T-cell (primary cell): ENCODE measurements around the gene IKZF3. TPM values are rescaled to one million over a fixed set of nuclear protein-coding genes. Genes with fewer than 3 reads are reported as not detected.
A peak's percentile ranks its signal among the peaks of the same experiment; 100 is the strongest.

Source experiments
- ATAC-seq, 4 experiments: fragments of 200-7000 bp in 3 of 4; fragments of 150-1000 bp in 1 of 4; cut with Tn5 transposase; replicated peaks in 1 of 4; 1 replicate in 3 of 4; 2 replicates in 1 of 4; pipeline ENCODE4 v1.10.0; 2021; ENCODE audit warnings: moderate library complexity in 3 of 4, mild to moderate bottlenecking in 2 of 4, moderate number of reproducible peaks in 1 of 4
- CTCF ChIA-PET, 2 donors: fragments of 300-600 bp; sonication (Branson Sonifier 250); formaldehyde crosslinking; loops; one replicate each; lab custom pipeline; 2022; ENCODE audit warnings: antibody characterized with exemption in 2 of 2; lab: Charles Lee
- POLR2A ChIA-PET, 2 donors: fragments of 300-600 bp; sonication (Branson Sonifier 250); formaldehyde crosslinking; loops; one replicate each; lab custom pipeline; 2022; ENCODE audit warnings: antibody characterized with exemption in 2 of 2; lab: Charles Lee
- DNase-seq, 35 experiments: peaks; one replicate each; pipeline versions ENCODE4 v3.0.0 to v3.0.0-alpha.2; 2013 to 2023
- H3K27ac ChIP-seq: one replicate; pipeline ENCODE4 v1.5.1; 2013; ENCODE audit warnings: low read length
- H3K27me3 ChIP-seq, 2 experiments: replicated peaks in 1 of 2; 1 replicate in 1 of 2; 2 replicates in 1 of 2; pipeline versions ENCODE4 v1.6.1 to v1.7.0; 2013; ENCODE audit warnings: low read length in 1 of 2, mixed read lengths in 1 of 2; ENCODE audit not compliant: control insufficient read depth in 2 of 2, insufficient read depth in 2 of 2; ENCODE audit errors: extremely low read depth in 1 of 2
- H3K36me3 ChIP-seq, 2 donors: 1 replicate in 1 of 2; 2 replicates in 1 of 2; pipeline versions ENCODE4 v1.6.1 to v1.7.0; 2013; ENCODE audit warnings: low read length in 1 of 2; ENCODE audit not compliant: control insufficient read depth in 2 of 2, insufficient read depth in 1 of 2; ENCODE audit errors: extremely low read depth in 1 of 2
- H3K4me1 ChIP-seq, 2 experiments: 1 replicate in 1 of 2; 2 replicates in 1 of 2; pipeline versions ENCODE4 v1.6.1 to v1.7.0; 2013; ENCODE audit warnings: low read length in 2 of 2, mixed read lengths in 1 of 2; ENCODE audit not compliant: insufficient read depth in 2 of 2, control insufficient read depth in 1 of 2; ENCODE audit errors: extremely low read depth in 1 of 2
- H3K4me3 ChIP-seq, 2 donors: 1 replicate in 1 of 2; 2 replicates in 1 of 2; pipeline versions ENCODE4 v1.5.1 to v1.7.0; 2013; ENCODE audit warnings: mild to moderate bottlenecking in 2 of 2, low read length in 1 of 2, moderate library complexity in 1 of 2; ENCODE audit not compliant: control insufficient read depth in 1 of 2; ENCODE audit errors: extremely low read depth in 1 of 2
- H3K9me3 ChIP-seq: 2 replicates; pipeline ENCODE4 v1.7.0; 2013
- H3K27ac Mint-ChIP-seq, 2 donors: one replicate each; pipeline ENCODE4 v1.8.0; 2020 to 2021; ENCODE audit warnings: mild to moderate bottlenecking in 2 of 2, mixed read lengths in 2 of 2
- H3K27me3 Mint-ChIP-seq, 2 donors: one replicate each; pipeline ENCODE4 v1.8.0; 2021 to 2022; ENCODE audit warnings: mixed read lengths in 2 of 2
- H3K36me3 Mint-ChIP-seq: one replicate; pipeline ENCODE4 v1.8.0; 2021; ENCODE audit warnings: mixed read lengths
- H3K4me1 Mint-ChIP-seq, 3 donors: one replicate each; pipeline ENCODE4 v1.8.0; 2020 to 2022; ENCODE audit warnings: mixed read lengths in 3 of 3, mild to moderate bottlenecking in 1 of 3
- H3K4me3 Mint-ChIP-seq, 3 donors: one replicate each; pipeline ENCODE4 v1.8.0; 2020 to 2022; ENCODE audit warnings: mild to moderate bottlenecking in 3 of 3, mixed read lengths in 3 of 3, moderate library complexity in 3 of 3
- H3K9me3 Mint-ChIP-seq, 3 donors: one replicate each; pipeline ENCODE4 v1.8.0; 2020 to 2022; ENCODE audit warnings: mixed read lengths in 3 of 3
- WGBS: methylation state at CpG from one replicate; pipeline ENCODE4 v1.1.5; 2013; ENCODE audit warnings: missing lambda C conversion rate; ENCODE audit not compliant: insufficient coverage; 5-methylcytosine and 5-hydroxymethylcytosine counted together
- total RNA-seq, 35 experiments: library from RNA in 6 of 35; stranded (reverse) in 6 of 35; fragments of 120-200 nt in 1 of 35; gene quantifications; one replicate each; pipeline versions ENCODE4 v1.2.1 to v1.2.4 and lab custom pipeline; 2013 to 2026

IKZF3 gene
- total RNA-seq, 5 donors from 2014 or later (not counting 1 experiment from before 2014, with no cell fraction given), result 78.1 to 112 (median 108) TPM

- WGBS, result 40% methylated on average over 1 of the region's 7 CpGs
- Mint-ChIP-seq H3K36me3 (peaks cover 46% of the 10 kb centered on the region), H3K4me3 (peak overlapping the region; percentile 58 to 79 (median 60)), H3K27me3 (no peaks in the 10 kb centered on the region), H3K9me3 (no peaks in the 10 kb centered on the region), H3K27ac (peak overlapping the region; percentile 98 to 99), H3K4me1 (peaks cover 95 to 100% (median 96%) of the 10 kb centered on the region in 3 donors)
- peak overlapping the region in 1 of 2 donors; percentile 67 for H3K4me3 ChIP-seq
- peaks cover 0 to 27% of the 10 kb centered on the region in 2 donors for H3K36me3 ChIP-seq
- ChIA-PET POLR2A (interaction anchor here in 1 of 2 donors (0.6 kb wide), 1 partner anchor 13 kb away, joined by 6 read pairs; no protein-coding TSS in a partner anchor), CTCF (interaction anchor here (0.6 to 1.0 kb wide), 3 partner anchors 16 to 88 kb away, joined by 3 to 6 read pairs (median 3); no protein-coding TSS in a partner anchor)
- ATAC-seq, result no peak
- H3K27ac ChIP-seq, result peak overlapping the region; percentile 91
- H3K9me3 ChIP-seq, result no peaks in the 10 kb centered on the region
- H3K27me3 ChIP-seq, result no peaks in the 10 kb centered on the region
- DNase-seq, result peak in 1 of 35 experiments; percentile 71
- H3K4me1 ChIP-seq, result peaks cover 66 to 81% of the 10 kb centered on the region in 2 experiments
Measured at GRCh38 chr17:39772987-39773934, 90.9 kb downstream of the IKZF3 start.

- Histone ChIP-seq H3K36me3 (peaks cover 0 to 36% of the 10 kb centered on the region in 2 donors), H3K4me1 (peaks cover 74 to 76% of the 10 kb centered on the region in 2 experiments), H3K27me3 (no peaks in the 10 kb centered on the region), H3K9me3 (no peaks in the 10 kb centered on the region), H3K27ac (peak overlapping the region; percentile 91), H3K4me3 (peak overlapping the region; percentile 6 to 38)
- Mint-ChIP-seq H3K27me3 (no peaks in the 10 kb centered on the region), H3K4me3 (peak overlapping the region; percentile 60 to 79 (median 70)), H3K36me3 (peaks cover 48% of the 10 kb centered on the region), H3K27ac (peak overlapping the region; percentile 98 to 99), H3K9me3 (no peaks in the 10 kb centered on the region), H3K4me1 (peaks cover 96 to 100% (median 96%) of the 10 kb centered on the region in 3 donors)
- ATAC-seq, result no peak
- ChIA-PET CTCF (interaction anchor here in 1 of 2 donors (1.0 kb wide), 1 partner anchor 89 kb away, joined by 3 read pairs; no protein-coding TSS in a partner anchor), POLR2A (interaction anchor here in 1 of 2 donors (0.6 kb wide), 1 partner anchor 12 kb away, joined by 6 read pairs; no protein-coding TSS in a partner anchor)
- peak in 1 of 35 experiments; percentile 59 for DNase-seq
Measured at GRCh38 chr17:39772415-39772814, 91.7 kb downstream of the IKZF3 start.

- 0% methylated on average over 7 of the region's 8 CpGs for WGBS
- Histone ChIP-seq H3K27me3 (no peaks in the 10 kb centered on the region), H3K4me1 (peaks cover 67 to 84% of the 10 kb centered on the region in 2 experiments), H3K27ac (peak overlapping the region; percentile 91), H3K36me3 (peaks cover 7 to 58% of the 10 kb centered on the region in 2 donors), H3K9me3 (no peaks in the 10 kb centered on the region), H3K4me3 (peak overlapping the region in 1 of 2 donors; percentile 6)
- Mint-ChIP-seq H3K4me1 (peaks cover 100% of the 10 kb centered on the region in 3 donors), H3K4me3 (peak overlapping the region; percentile 38 to 79 (median 47)), H3K27me3 (no peaks in the 10 kb centered on the region), H3K9me3 (no peaks in the 10 kb centered on the region), H3K27ac (peak overlapping the region; percentile 98 to 99), H3K36me3 (peaks cover 61% of the 10 kb centered on the region)
- ATAC-seq (peak; percentile 80 to 93 (median 88)), DNase-seq (peak in 33 of 35 experiments; percentile 21 to 83 (median 48))
- ChIA-PET CTCF (interaction anchor here in 1 of 2 donors (0.5 to 1.5 kb wide), 7 partner anchors 9 to 150 kb away, joined by 3 to 4 read pairs (median 3); no protein-coding TSS in a partner anchor), POLR2A (interaction anchor here (0.8 to 1.3 kb wide), 3 partner anchors 15 to 92 kb away, joined by 3 to 4 read pairs (median 3); no protein-coding TSS in a partner anchor)
Measured at GRCh38 chr17:39769974-39770587, 94.0 kb downstream of the IKZF3 start.

GRCh38 chr17:39767147-39767546 is 97.0 kb downstream of the IKZF3 start:
- H3K27me3 Mint-ChIP-seq, result no peaks in the 10 kb centered on the region
- POLR2A ChIA-PET, result no interaction called here
- no peaks in the 10 kb centered on the region for H3K27me3 ChIP-seq
- no peaks in the 10 kb centered on the region for H3K9me3 Mint-ChIP-seq
- peak overlapping the region; percentile 98 to 99 for H3K27ac Mint-ChIP-seq
- ATAC-seq (no peak), DNase-seq (no peak)
- WGBS, result no CpG with 5 or more reads among the region's 3 CpGs
- H3K4me1 Mint-ChIP-seq, result peaks cover 76 to 89% (median 88%) of the 10 kb centered on the region in 3 donors
- peaks cover 39 to 81% of the 10 kb centered on the region in 2 experiments for H3K4me1 ChIP-seq
- peak overlapping the region; percentile 56 for H3K27ac ChIP-seq
- H3K9me3 ChIP-seq, result no peaks in the 10 kb centered on the region
- H3K4me3 Mint-ChIP-seq, result peak overlapping the region in 2 of 3 donors; percentile 32 to 61
- peaks cover 11 to 75% of the 10 kb centered on the region in 2 donors for H3K36me3 ChIP-seq
- H3K4me3 ChIP-seq, result no peak overlapping the region
- CTCF ChIA-PET, result no interaction called here
- H3K36me3 Mint-ChIP-seq, result peaks cover 62% of the 10 kb centered on the region

- peak overlapping the region; percentile 98 to 99 for H3K27ac Mint-ChIP-seq
- peaks cover 25 to 76% of the 10 kb centered on the region in 2 experiments for H3K4me1 ChIP-seq
- 97% methylated on average over 14 of the region's 18 CpGs for WGBS
- no peaks in the 10 kb centered on the region for H3K9me3 Mint-ChIP-seq
- no peak overlapping the region for H3K27ac ChIP-seq
- no peak overlapping the region for H3K4me3 ChIP-seq
- H3K9me3 ChIP-seq, result no peaks in the 10 kb centered on the region
- H3K27me3 Mint-ChIP-seq, result no peaks in the 10 kb centered on the region
- DNase-seq, result no peak
- ATAC-seq, result no peak
- H3K27me3 ChIP-seq, result no peaks in the 10 kb centered on the region
- peaks cover 11 to 77% of the 10 kb centered on the region in 2 donors for H3K36me3 ChIP-seq
- H3K36me3 Mint-ChIP-seq, result peaks cover 56% of the 10 kb centered on the region
- H3K4me3 Mint-ChIP-seq, result peak overlapping the region in 1 of 3 donors; percentile 61
- CTCF ChIA-PET, result no interaction called here
- POLR2A ChIA-PET, result no interaction called here
- H3K4me1 Mint-ChIP-seq, result peaks cover 66 to 83% (median 83%) of the 10 kb centered on the region in 3 donors
Measured at GRCh38 chr17:39765766-39766165, 98.3 kb downstream of the IKZF3 start.
